Vagina (tissue), 2 donors: ENCODE measurements around the gene NID2. TPM values are rescaled to one million over a fixed set of nuclear protein-coding genes. Genes with fewer than 3 reads are reported as not detected.

Source experiments
- DNase-seq, 2 donors: peaks; one replicate each; pipeline ENCODE4 v3.0.0-alpha.2; 2017; ENCODE audit errors: extremely low spot score in 2 of 2
- H3K27ac ChIP-seq: fragments of 200-600 bp; sonication (generic); one replicate; pipeline ENCODE4 v1.5.1; 2019
- H3K27me3 ChIP-seq: fragments of 200-600 bp; sonication (generic); one replicate; pipeline ENCODE4 v1.5.1; 2019
- H3K36me3 ChIP-seq, 2 donors: fragments of 200-600 bp; sonication (generic); one replicate each; pipeline ENCODE4 v1.5.1; 2017 to 2019
- H3K4me1 ChIP-seq: fragments of 200-600 bp; sonication (generic); one replicate; pipeline ENCODE4 v1.5.1; 2019
- H3K4me3 ChIP-seq, 2 donors: fragments of 200-600 bp; sonication (generic); 1 replicate in 1 of 2; 2 replicates in 1 of 2; pipeline ENCODE4 v1.5.1; 2016 to 2019
- H3K9me3 ChIP-seq: fragments of 200-600 bp; sonication (generic); one replicate; pipeline ENCODE4 v1.5.1; 2019
- POLR2A ChIP-seq, 2 donors: fragments of 450-650 bp; IDR thresholded peaks; one replicate each; pipeline ENCODE4 v1.6.1; 2017; ENCODE audit warnings: antibody characterized with exemption in 2 of 2, mild to moderate bottlenecking in 2 of 2, moderate library complexity in 2 of 2
- POLR2AphosphoS5 ChIP-seq, 2 donors: sonication (generic); formaldehyde crosslinking; IDR thresholded peaks; one replicate each; pipeline ENCODE4 v1.9.0; 2017; ENCODE audit warnings: antibody characterized with exemption in 2 of 2, mild to moderate bottlenecking in 2 of 2, low read depth in 1 of 2; ENCODE audit not compliant: insufficient read depth in 1 of 2
- intact Hi-C: fragments of 100-400 bp; cut with DNase I; formaldehyde crosslinking; loops from one replicate; pipeline ENCODE4 v1.15.1; 2023
- total RNA-seq: library from RNA; depleted of rRNA; stranded (reverse); fragments of >200 nt; gene quantifications from one replicate; pipeline ENCODE4 v1.2.3, GENCODE V29; 2016
- TF ChIP-seq, protein P1 (sequence below), 3 experiments: fragments of 450-650 bp in 2 of 3; fragments of 200-600 bp in 1 of 3; sonication (generic) in 1 of 3; IDR thresholded peaks; one replicate each; pipeline ENCODE4 v1.5.1; 2017 to 2019; ENCODE audit warnings: antibody characterized with exemption in 3 of 3, mild to moderate bottlenecking in 2 of 3, moderate library complexity in 2 of 3

NID2 gene
- total RNA-seq, 1 donor from 2014 or later: 20.1 TPM

GRCh38 chr14:52103416-52103815 lies 34.6 kb upstream of the NID2 start:
- H3K36me3 ChIP-seq: no peaks in the 10 kb centered on the region
- no peak overlapping the region for H3K27ac ChIP-seq
- DNase-seq: no peak
- no peak overlapping the region for H3K4me3 ChIP-seq
- intact Hi-C loops: no loop called here
- H3K4me1 ChIP-seq: no peaks in the 10 kb centered on the region
- TF ChIP-seq, protein P1, sequence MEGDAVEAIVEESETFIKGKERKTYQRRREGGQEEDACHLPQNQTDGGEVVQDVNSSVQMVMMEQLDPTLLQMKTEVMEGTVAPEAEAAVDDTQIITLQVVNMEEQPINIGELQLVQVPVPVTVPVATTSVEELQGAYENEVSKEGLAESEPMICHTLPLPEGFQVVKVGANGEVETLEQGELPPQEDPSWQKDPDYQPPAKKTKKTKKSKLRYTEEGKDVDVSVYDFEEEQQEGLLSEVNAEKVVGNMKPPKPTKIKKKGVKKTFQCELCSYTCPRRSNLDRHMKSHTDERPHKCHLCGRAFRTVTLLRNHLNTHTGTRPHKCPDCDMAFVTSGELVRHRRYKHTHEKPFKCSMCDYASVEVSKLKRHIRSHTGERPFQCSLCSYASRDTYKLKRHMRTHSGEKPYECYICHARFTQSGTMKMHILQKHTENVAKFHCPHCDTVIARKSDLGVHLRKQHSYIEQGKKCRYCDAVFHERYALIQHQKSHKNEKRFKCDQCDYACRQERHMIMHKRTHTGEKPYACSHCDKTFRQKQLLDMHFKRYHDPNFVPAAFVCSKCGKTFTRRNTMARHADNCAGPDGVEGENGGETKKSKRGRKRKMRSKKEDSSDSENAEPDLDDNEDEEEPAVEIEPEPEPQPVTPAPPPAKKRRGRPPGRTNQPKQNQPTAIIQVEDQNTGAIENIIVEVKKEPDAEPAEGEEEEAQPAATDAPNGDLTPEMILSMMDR (IDR thresholded peaks at IDR 0.05): no peak
- TF ChIP-seq POLR2AphosphoS5 (IDR thresholded peaks at IDR 0.05; ENCODE audit: insufficient read depth in 1 of 2, low read depth in 1 of 2) (no peak), POLR2A (IDR thresholded peaks at IDR 0.05) (no peak)
- H3K9me3 ChIP-seq: no peaks in the 10 kb centered on the region
- no peaks in the 10 kb centered on the region for H3K27me3 ChIP-seq

DNA sequence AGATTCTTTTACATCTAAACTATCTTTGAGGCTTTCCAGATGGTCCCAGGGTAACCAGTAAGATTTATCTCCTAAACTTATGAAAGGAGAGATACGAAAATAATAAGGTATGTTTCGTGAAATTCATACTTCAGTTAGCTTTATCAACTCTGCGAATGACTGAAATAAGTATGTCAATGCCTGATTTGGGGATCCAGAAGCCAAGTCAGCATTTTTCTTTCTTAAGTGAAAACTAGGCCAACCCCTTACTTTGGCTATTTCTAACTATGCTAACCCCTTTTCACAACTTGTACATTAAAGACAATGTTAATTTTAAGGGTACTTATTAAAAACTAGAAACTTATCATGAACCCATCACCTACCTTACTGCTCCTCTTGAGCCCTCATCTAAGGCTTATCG lies 26.9 kb upstream of the NID2 start:
- intact Hi-C loops: no loop called here
- H3K27me3 ChIP-seq: no peaks in the 10 kb centered on the region
- H3K9me3 ChIP-seq: no peaks in the 10 kb centered on the region
- TF ChIP-seq POLR2A (IDR thresholded peaks at IDR 0.05) (no peak), POLR2AphosphoS5 (IDR thresholded peaks at IDR 0.05; ENCODE audit: insufficient read depth in 1 of 2, low read depth in 1 of 2) (no peak)
- TF ChIP-seq, protein P1 (IDR thresholded peaks at IDR 0.05): no peak
- DNase-seq: no peak
- no peak overlapping the region for H3K4me3 ChIP-seq
- no peaks in the 10 kb centered on the region for H3K36me3 ChIP-seq
- H3K4me1 ChIP-seq: no peaks in the 10 kb centered on the region
- no peak overlapping the region for H3K27ac ChIP-seq

DNA sequence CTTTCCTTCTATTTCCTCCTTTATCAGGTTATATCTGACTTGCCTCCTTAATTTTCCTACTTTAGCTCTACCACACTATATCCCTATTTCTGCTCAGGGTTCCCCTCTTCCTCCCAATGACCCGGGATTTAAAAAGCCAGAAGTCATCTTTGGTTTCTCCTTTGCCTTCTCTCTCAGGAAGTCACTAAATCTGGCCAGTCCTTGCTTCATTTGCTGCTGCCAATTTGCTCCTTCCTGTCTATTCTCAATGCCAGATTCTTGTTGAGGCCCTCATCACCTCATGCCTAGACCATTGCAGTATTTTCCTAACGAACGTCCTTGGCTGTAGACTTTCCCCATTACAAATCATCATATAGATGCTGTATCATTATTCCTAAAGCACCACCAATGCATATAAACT lies 26.5 kb upstream of the NID2 start:
- no peak for DNase-seq
- H3K4me3 ChIP-seq: no peak overlapping the region
- H3K9me3 ChIP-seq: no peaks in the 10 kb centered on the region
- no peaks in the 10 kb centered on the region for H3K27me3 ChIP-seq
- no peaks in the 10 kb centered on the region for H3K36me3 ChIP-seq
- H3K27ac ChIP-seq: no peak overlapping the region
- intact Hi-C loops: no loop called here
- no peak for TF ChIP-seq POLR2A (IDR thresholded peaks at IDR 0.05)
- TF ChIP-seq POLR2AphosphoS5 (IDR thresholded peaks at IDR 0.05; ENCODE audit: insufficient read depth in 1 of 2, low read depth in 1 of 2): no peak
- TF ChIP-seq, protein P1 (IDR thresholded peaks at IDR 0.05): no peak
- H3K4me1 ChIP-seq: no peaks in the 10 kb centered on the region

DNA sequence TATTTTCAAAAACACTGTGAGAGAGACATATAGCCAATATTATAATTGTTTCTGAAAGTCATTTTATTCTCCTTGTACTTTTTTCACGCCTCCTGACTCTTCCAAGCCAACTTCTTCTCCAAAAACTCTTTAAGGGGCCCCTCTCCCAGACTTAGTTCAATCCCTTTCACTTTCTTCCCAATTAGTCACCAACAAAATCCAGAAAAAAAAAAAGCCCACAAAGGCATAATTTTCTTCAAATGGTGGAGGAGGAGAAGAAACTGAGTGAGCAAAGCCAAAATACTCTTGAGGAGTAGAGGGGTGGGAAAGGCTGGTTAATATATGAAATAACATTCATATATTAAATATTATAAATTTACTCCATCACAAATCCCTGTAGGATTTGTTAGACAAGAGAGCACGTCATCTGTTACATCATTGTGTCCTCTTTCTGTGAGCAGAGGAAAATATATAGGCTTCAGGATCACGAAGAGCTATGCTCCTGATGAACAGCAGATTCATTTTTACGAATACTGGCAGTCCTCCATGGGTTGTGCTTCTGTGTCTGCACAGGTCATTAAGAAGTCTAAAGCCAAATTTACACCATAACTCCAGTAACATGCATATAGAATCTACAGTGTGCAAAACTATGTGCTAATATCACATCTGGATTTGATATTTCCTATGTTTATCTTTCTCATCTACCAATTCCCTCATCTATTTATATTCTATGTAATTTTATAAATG lies 25.9 kb upstream of the NID2 start:
- Histone ChIP-seq H3K36me3 (no peaks in the 10 kb centered on the region), H3K27ac (no peak overlapping the region), H3K27me3 (no peaks in the 10 kb centered on the region), H3K4me3 (no peak overlapping the region), H3K9me3 (no peaks in the 10 kb centered on the region), H3K4me1 (no peaks in the 10 kb centered on the region)
- intact Hi-C loops: no loop called here
- TF ChIP-seq, protein P1 (IDR thresholded peaks at IDR 0.05): no peak
- TF ChIP-seq POLR2A (IDR thresholded peaks at IDR 0.05): no peak
- no peak for DNase-seq

DNA sequence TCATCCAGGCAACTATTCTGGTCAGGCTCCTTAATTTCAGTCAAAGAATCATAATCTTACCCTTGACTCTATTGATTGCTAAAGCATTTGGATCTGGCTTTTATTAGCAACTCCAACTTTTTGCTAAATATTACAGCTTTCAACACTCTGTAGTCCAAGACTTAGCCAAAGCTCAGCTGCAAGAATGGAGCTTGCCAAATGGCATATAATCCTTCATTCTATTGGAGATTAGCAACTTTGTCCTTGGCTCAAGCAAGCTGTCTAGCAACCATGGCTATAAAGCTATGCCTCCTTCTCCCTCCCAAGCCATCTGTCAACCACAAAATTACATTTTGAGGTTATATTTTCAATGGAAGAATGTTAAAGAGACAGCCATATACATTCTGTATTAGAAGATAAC lies 23.1 kb upstream of the NID2 start:
- TF ChIP-seq POLR2A (IDR thresholded peaks at IDR 0.05) (no peak), POLR2AphosphoS5 (IDR thresholded peaks at IDR 0.05; ENCODE audit: insufficient read depth in 1 of 2, low read depth in 1 of 2) (no peak)
- TF ChIP-seq, protein P1 (IDR thresholded peaks at IDR 0.05): no peak
- Histone ChIP-seq H3K9me3 (no peaks in the 10 kb centered on the region), H3K4me1 (no peaks in the 10 kb centered on the region), H3K36me3 (no peaks in the 10 kb centered on the region), H3K4me3 (no peak overlapping the region), H3K27ac (no peak overlapping the region), H3K27me3 (no peaks in the 10 kb centered on the region)
- no peak for DNase-seq
- intact Hi-C loops: no loop called here
